Measurements from ENCODE around the gene HSP90AB1. TPM values are rescaled to one million over a fixed set of nuclear protein-coding genes. Genes with fewer than 3 reads are reported as not detected.

HSP90AB1 gene
- total and polyA plus RNA-seq, 11 donors, result 375 to 1,040 (median 857) TPM

- no peak overlapping the region for H3K27ac ChIP-seq
- no peaks in the 10 kb centered on the region for H3K36me3 ChIP-seq
- H3K4me1 ChIP-seq, result peaks cover 0 to 24% (median 6%) of the 10 kb centered on the region in 12 donors
- no peak for TF ChIP-seq POLR2A (IDR thresholded peaks at IDR 0.05)
- no peak for TF ChIP-seq CTCF (IDR thresholded peaks at IDR 0.05)
- no peaks in the 10 kb centered on the region for H3K9me3 ChIP-seq
- ATAC-seq (no peak), DNase-seq (no peak)
- peaks cover 5 to 55% (median 35%) of the 10 kb centered on the region in 9 donors for H3K27me3 ChIP-seq
- WGBS, 4 donors, result 76 to 93% (median 81%) methylated on average over 1 of the region's 1 CpG
- intact Hi-C loops (cut with DNase I), result loop anchor here in 9 of 10 donors (2.0 to 10.0 kb wide), 7 partner anchors 33 to 185 kb away; partner anchors contain the start of gene AARS2 (in 1 of the 9)
- no peak overlapping the region for H3K4me3 ChIP-seq
Observed at GRCh38 chr6:44269178-44269920, 22.4 kb downstream of the HSP90AB1 start.

- H3K4me3 ChIP-seq, result peak within 1 kb of the TSS in 9 of 12 donors; percentile 34 to 60 (median 38)
- H3K27ac ChIP-seq, result no peak within 1 kb of the TSS
- H3K9me3 ChIP-seq, result no peaks in the 10 kb centered on the region
- 14 to 18% (median 14%) methylated on average over 25 to 29 of the region's 29 CpGs for WGBS, 4 donors
- DNase-seq (no peak), ATAC-seq (no peak)
- TF ChIP-seq POLR2A (IDR thresholded peaks at IDR 0.05) (no peak), CTCF (IDR thresholded peaks at IDR 0.05) (no peak)
- intact Hi-C loops (cut with DNase I), result loop anchor here in 9 of 10 donors (2.0 to 10.0 kb wide), 7 partner anchors 32 to 185 kb away; partner anchors contain the start of gene AARS2 (in 1 of the 9)
- H3K4me1 ChIP-seq, result peaks cover 0 to 17% (median 0%) of the 10 kb centered on the region in 12 donors
- peaks cover 5 to 62% (median 35%) of the 10 kb centered on the region in 9 donors for H3K27me3 ChIP-seq
- no peaks in the 10 kb centered on the region for H3K36me3 ChIP-seq
Observed at GRCh38 chr6:44269921-44270525, 23.1 kb downstream of the HSP90AB1 start, which contains the start of gene TMEM151B. Gene TMEM151B, plus strand, starts transcription at chr6:44270450. Its CDS starts 293 bp downstream, at chr6:44270743.

- H3K36me3 ChIP-seq, result no peaks in the 10 kb centered on the region
- H3K27me3 ChIP-seq, result peaks cover 12 to 69% (median 38%) of the 10 kb centered on the region in 9 donors
- ATAC-seq (no peak), DNase-seq (peak in 1 of 5 donors; percentile 60)
- no peak overlapping the region for H3K27ac ChIP-seq
- TF ChIP-seq POLR2A (IDR thresholded peaks at IDR 0.05) (no peak), CTCF (IDR thresholded peaks at IDR 0.05) (no peak)
- H3K9me3 ChIP-seq, result no peaks in the 10 kb centered on the region
- peaks cover 0 to 18% (median 2%) of the 10 kb centered on the region in 12 donors for H3K4me1 ChIP-seq
- 2 to 12% (median 2%) methylated on average over 9 to 90 of the region's 90 CpGs for WGBS, 4 donors
- H3K4me3 ChIP-seq, result peak overlapping the region in 9 of 12 donors; percentile 34 to 60 (median 38)
- intact Hi-C loops (cut with DNase I), result no loop called here
Observed at GRCh38 chr6:44270526-44271405, 23.9 kb downstream of the HSP90AB1 start.

All from heart left ventricle (tissue), 16 donors.